ENCODE results near the gene TBX6. TPM values are rescaled to one million over a fixed set of nuclear protein-coding genes. Genes with fewer than 3 reads are reported as not detected.
A peak's percentile ranks its signal among the peaks of the same experiment; 100 is the strongest.

TBX6 gene
- total RNA-seq, 1 experiment from 2014 or later: 5.1 TPM

GRCh38 chr16:30070490-30070889 lies 21.2 kb downstream of the TBX6 start:
- Mint-ChIP-seq H3K36me3 (peaks cover 56% of the 10 kb centered on the region), H3K27ac (no peak overlapping the region), H3K27me3 (ENCODE audit: low read depth) (no peaks in the 10 kb centered on the region), H3K4me1 (peaks cover 25% of the 10 kb centered on the region), H3K4me3 (no peak overlapping the region), H3K9me3 (no peaks in the 10 kb centered on the region)
- TF ChIP-seq E2F1 (CRISPR knock-in tag; IDR thresholded peaks at IDR 0.05): no peak
- no peak for TF ChIP-seq ATF3 (CRISPR knock-in tag; conservative IDR thresholded peaks at IDR 0.05)
- TF ChIP-seq CDX4 (CRISPR knock-in tag; IDR thresholded peaks at IDR 0.05; ENCODE audit: borderline replicate concordance): no peak
- TF ChIP-seq ZNF532 (CRISPR knock-in tag; IDR thresholded peaks at IDR 0.05; ENCODE audit: borderline replicate concordance): no peak
- TF ChIP-seq NFYB (CRISPR knock-in tag; conservative IDR thresholded peaks at IDR 0.05; ENCODE audit: low read depth): no peak
- no peak for TF ChIP-seq ZBTB21 (CRISPR knock-in tag; IDR thresholded peaks at IDR 0.05; ENCODE audit: borderline replicate concordance)
- TF ChIP-seq CTCF (IDR thresholded peaks at IDR 0.05): no peak
- TF ChIP-seq GTF2I (CRISPR knock-in tag; conservative IDR thresholded peaks at IDR 0.05): no peak
- no peak for TF ChIP-seq ELF4 (CRISPR knock-in tag; IDR thresholded peaks at IDR 0.05; ENCODE audit: low read depth)
- no peak for TF ChIP-seq ZNF317 (CRISPR knock-in tag; IDR thresholded peaks at IDR 0.05; ENCODE audit: borderline replicate concordance, low read depth)
- DNase-seq (ENCODE audit: low spot score) (no peak), ATAC-seq (no peak)
- CTCF ChIA-PET: interaction anchor here (1.2 to 2.9 kb wide), 2 partner anchors 16 to 22 kb away, joined by 4 to 7 read pairs; no protein-coding TSS in a partner anchor
- POLR2A ChIA-PET: no interaction called here

- TF ChIP-seq ESRRA (CRISPR knock-in tag; IDR thresholded peaks at IDR 0.05; ENCODE audit: borderline replicate concordance) (no peak), ZNF281 (CRISPR knock-in tag; IDR thresholded peaks at IDR 0.05) (no peak), ZBTB43 (CRISPR knock-in tag; IDR thresholded peaks at IDR 0.05) (no peak), ATF6 (CRISPR knock-in tag; IDR thresholded peaks at IDR 0.05) (no peak), ZNF425 (CRISPR knock-in tag; conservative IDR thresholded peaks at IDR 0.05) (no peak)
- Mint-ChIP-seq H3K27me3 (ENCODE audit: low read depth) (no peaks in the 10 kb centered on the region), H3K36me3 (peaks cover 56% of the 10 kb centered on the region), H3K4me3 (no peak overlapping the region), H3K4me1 (peaks cover 22% of the 10 kb centered on the region), H3K9me3 (no peaks in the 10 kb centered on the region), H3K27ac (peak overlapping the region; percentile 60; the same call in 1 of the 2 replicates)
- DNase-seq (ENCODE audit: low spot score) (no peak), ATAC-seq (no peak)
- ChIA-PET CTCF (interaction anchor here (1.2 to 2.9 kb wide), 2 partner anchors 15 to 23 kb away, joined by 4 to 7 read pairs; no protein-coding TSS in a partner anchor), POLR2A (no interaction called here)
These were observed 21.9 kb downstream of the TBX6 start for GRCh38 chr16:30069611-30070462.

Data from WTC11 (cell line).